ENCODE measurements around the gene STARD9.

STARD9 gene

DNA sequence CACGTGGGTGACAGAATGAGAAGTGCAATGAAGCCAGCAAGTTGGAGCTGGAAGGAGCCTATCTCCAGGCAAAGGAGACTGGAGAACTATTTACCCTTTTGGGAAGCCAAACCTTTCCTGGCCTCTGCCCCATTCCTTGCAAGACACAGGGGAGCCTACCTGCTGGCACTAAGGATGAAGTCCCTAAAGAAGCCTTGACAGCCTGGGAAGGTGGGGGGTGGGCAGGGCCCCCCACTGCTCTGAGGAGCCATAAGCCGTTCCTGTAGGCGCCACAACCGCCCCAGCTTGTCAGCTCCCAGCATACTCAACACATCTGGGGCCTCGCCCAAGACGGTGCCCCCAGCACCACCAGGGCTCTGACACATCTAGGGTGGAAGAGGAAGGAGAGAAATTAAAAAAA is 156.1 kb downstream of the STARD9 start:
- no peak for TF ChIP-seq YY1 (IDR thresholded peaks at IDR 0.05; ENCODE audit: low read depth)
- TF ChIP-seq CEBPB (IDR thresholded peaks at IDR 0.05), result no peak
- no peak for TF ChIP-seq TAF1 (IDR thresholded peaks at IDR 0.05; ENCODE audit: low read depth)
- TF ChIP-seq TCF12 (IDR thresholded peaks at IDR 0.05; ENCODE audit: low read depth), result no peak
- TF ChIP-seq TEAD4 (IDR thresholded peaks at IDR 0.05), result no peak
- TF ChIP-seq CREB1 (IDR thresholded peaks at IDR 0.05; ENCODE audit: low read depth), result no peak

DNA sequence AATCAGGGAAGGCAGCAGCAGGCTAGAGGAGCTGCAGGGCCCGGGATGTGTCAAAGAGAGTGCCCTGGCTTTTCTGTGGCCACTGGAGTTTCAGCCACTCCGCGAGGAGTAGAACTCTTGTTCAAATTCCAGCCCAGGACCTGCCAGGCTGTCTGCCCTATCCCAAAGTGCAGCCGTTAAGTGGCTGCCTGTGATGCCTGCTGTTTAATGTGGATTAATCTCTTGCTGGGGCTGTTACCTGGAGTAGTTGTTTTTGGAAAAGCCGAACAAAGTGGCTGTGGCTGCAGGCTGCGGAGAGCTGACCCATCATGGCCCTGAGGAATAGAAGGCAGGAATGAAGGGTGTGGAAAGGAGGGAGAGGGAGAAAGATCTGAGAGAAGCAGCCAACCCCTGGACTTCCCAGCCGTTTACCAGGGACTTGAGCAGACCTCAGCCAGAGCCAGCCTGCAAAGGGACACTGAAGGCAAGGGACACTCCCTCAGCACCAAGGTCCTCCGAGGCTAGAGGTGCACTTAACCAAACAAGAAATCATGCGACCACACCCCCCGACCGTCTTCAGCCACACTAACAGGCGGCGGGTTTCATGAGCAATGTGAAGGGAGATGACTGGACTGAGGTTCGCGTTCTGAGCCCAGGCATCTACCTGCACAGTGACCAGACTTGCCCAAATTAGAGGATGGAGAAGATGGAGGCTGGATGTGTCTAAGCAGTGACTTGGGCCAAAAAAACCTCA is 156.9 kb downstream of the STARD9 start:
- TF ChIP-seq RAD21 (IDR thresholded peaks at IDR 0.05; ENCODE audit: low read depth) (no peak), EGR1 (IDR thresholded peaks at IDR 0.05) (no peak), TCF12 (IDR thresholded peaks at IDR 0.05; ENCODE audit: low read depth) (no peak), FOXM1 (IDR thresholded peaks at IDR 0.05; ENCODE audit: borderline replicate concordance, low read depth) (no peak), NFIC (IDR thresholded peaks at IDR 0.05) (no peak), ZBTB7A (IDR thresholded peaks at IDR 0.05; ENCODE audit: low read depth) (no peak), EP300 (IDR thresholded peaks at IDR 0.05; ENCODE audit: borderline replicate concordance) (no peak), YY1 (IDR thresholded peaks at IDR 0.05; ENCODE audit: low read depth) (no peak)
- TF ChIP-seq, protein P1, sequence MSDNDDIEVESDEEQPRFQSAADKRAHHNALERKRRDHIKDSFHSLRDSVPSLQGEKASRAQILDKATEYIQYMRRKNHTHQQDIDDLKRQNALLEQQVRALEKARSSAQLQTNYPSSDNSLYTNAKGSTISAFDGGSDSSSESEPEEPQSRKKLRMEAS (IDR thresholded peaks at IDR 0.05), result no peak

DNA sequence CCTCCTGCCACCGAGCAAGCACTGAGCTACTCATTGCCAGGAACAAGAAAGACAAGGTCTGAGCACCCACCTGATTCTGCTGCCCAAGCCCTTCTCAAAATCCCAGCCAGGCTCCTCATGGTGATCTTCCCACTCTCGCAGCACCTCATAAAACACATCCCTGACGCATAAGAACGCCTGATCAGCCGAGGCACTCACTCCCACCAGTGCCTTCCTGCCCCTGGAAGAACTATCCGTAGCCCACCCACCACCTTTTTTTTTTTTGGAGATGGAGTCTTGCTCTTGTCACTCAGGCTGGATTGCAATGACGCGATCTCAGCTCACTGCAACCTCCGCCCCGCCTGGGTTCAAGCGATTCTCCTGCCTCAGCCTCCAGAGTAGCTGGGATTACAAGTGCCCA is 157.6 kb downstream of the STARD9 start:
- TF ChIP-seq, protein P1 (IDR thresholded peaks at IDR 0.05), result no peak
- no peak for TF ChIP-seq TEAD4 (IDR thresholded peaks at IDR 0.05)
- TF ChIP-seq, protein P2, sequence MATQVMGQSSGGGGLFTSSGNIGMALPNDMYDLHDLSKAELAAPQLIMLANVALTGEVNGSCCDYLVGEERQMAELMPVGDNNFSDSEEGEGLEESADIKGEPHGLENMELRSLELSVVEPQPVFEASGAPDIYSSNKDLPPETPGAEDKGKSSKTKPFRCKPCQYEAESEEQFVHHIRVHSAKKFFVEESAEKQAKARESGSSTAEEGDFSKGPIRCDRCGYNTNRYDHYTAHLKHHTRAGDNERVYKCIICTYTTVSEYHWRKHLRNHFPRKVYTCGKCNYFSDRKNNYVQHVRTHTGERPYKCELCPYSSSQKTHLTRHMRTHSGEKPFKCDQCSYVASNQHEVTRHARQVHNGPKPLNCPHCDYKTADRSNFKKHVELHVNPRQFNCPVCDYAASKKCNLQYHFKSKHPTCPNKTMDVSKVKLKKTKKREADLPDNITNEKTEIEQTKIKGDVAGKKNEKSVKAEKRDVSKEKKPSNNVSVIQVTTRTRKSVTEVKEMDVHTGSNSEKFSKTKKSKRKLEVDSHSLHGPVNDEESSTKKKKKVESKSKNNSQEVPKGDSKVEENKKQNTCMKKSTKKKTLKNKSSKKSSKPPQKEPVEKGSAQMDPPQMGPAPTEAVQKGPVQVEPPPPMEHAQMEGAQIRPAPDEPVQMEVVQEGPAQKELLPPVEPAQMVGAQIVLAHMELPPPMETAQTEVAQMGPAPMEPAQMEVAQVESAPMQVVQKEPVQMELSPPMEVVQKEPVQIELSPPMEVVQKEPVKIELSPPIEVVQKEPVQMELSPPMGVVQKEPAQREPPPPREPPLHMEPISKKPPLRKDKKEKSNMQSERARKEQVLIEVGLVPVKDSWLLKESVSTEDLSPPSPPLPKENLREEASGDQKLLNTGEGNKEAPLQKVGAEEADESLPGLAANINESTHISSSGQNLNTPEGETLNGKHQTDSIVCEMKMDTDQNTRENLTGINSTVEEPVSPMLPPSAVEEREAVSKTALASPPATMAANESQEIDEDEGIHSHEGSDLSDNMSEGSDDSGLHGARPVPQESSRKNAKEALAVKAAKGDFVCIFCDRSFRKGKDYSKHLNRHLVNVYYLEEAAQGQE (IDR thresholded peaks at IDR 0.05; ENCODE audit: low read depth), result no peak
- TF ChIP-seq EP300 (IDR thresholded peaks at IDR 0.05; ENCODE audit: borderline replicate concordance), result no peak
- no peak for TF ChIP-seq FOXM1 (IDR thresholded peaks at IDR 0.05; ENCODE audit: borderline replicate concordance, low read depth)
- TF ChIP-seq, protein P3, sequence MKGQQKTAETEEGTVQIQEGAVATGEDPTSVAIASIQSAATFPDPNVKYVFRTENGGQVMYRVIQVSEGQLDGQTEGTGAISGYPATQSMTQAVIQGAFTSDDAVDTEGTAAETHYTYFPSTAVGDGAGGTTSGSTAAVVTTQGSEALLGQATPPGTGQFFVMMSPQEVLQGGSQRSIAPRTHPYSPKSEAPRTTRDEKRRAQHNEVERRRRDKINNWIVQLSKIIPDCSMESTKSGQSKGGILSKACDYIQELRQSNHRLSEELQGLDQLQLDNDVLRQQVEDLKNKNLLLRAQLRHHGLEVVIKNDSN (IDR thresholded peaks at IDR 0.05), result no peak
- no peak for TF ChIP-seq YY1 (IDR thresholded peaks at IDR 0.05; ENCODE audit: low read depth)
- no peak for TF ChIP-seq RAD21 (IDR thresholded peaks at IDR 0.05; ENCODE audit: low read depth)
- no peak for TF ChIP-seq NFIC (IDR thresholded peaks at IDR 0.05)
- TF ChIP-seq TAF1 (IDR thresholded peaks at IDR 0.05; ENCODE audit: low read depth), result no peak
- TF ChIP-seq ZBTB7A (IDR thresholded peaks at IDR 0.05; ENCODE audit: low read depth), result no peak
- no peak for TF ChIP-seq TCF12 (IDR thresholded peaks at IDR 0.05; ENCODE audit: low read depth)
- TF ChIP-seq CEBPB (IDR thresholded peaks at IDR 0.05), result no peak
- no peak for TF ChIP-seq CREB1 (IDR thresholded peaks at IDR 0.05; ENCODE audit: low read depth)
- TF ChIP-seq EGR1 (IDR thresholded peaks at IDR 0.05), result no peak

DNA sequence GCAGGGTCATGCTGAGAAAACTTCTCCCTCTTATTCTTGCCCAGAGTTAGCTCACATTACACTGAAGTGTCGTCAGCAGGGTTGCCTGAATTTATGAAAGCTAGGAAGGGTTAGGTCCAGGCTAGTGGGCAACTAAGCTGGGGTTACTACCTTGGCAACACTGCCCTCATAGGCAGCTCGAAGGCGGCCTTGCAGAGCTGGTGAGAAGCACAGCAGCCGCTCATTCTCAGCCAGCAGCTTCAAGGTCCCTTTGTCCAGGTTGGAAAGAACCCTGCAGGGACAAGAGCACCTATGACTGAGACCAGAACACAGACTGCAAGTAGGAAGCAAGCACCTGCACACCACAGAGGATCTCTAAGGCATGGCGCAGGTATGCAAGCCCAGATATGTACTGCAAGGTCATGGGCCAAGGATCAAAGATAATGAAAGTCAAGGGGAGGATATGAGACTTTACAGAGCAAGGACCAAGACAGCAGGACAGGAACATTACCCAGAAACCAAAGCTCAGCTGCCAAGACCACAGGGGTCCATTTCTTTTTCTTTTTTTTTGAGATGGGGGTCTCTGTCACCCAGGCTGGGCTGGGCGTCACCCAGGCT is 158.8 kb downstream of the STARD9 start:
- TF ChIP-seq CREB1 (IDR thresholded peaks at IDR 0.05; ENCODE audit: low read depth) (no peak), ZBTB7A (IDR thresholded peaks at IDR 0.05; ENCODE audit: low read depth) (no peak), EP300 (IDR thresholded peaks at IDR 0.05; ENCODE audit: borderline replicate concordance) (no peak)
- TF ChIP-seq, protein P1 (IDR thresholded peaks at IDR 0.05), result no peak
- TF ChIP-seq, protein P2 (IDR thresholded peaks at IDR 0.05; ENCODE audit: low read depth), result no peak
- TF ChIP-seq, protein P3 (IDR thresholded peaks at IDR 0.05), result no peak

DNA sequence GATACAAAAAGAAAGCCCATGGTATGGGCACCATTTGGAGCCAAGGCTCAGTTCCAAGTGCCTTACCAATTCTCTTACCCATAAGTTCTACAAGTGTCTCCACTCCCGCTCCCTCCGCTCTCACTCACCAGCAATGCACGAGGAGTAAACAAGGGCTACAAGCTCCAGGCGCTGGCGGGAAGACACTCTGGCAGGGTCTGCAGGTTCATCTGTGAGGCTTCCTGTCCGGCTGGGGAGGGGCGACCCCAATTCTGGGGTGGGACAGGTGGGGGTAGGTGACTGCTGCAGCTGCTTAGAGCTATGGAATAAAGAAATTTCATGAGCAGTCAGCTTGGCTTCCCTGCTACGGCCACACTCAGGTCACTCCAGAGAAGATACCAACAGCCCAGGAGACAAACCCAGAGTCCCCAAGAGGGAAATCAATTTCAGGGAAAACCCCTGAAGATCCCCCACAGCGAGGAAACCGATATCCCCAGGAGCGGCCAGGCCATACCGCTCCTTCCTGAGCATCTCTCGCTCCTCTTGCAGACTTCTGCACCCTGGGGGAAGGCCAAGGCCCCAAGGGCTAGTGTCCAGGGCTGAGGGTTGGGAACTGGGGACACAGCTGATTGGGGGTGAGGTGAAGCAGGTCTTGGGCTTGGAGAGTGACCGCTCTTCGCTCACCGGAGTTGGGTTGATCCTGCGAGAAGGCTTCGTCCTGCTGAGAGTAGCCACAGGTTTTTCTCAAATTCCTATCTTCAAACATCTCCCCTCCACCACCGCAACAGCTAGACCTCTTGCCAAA is 160.2 kb downstream of the STARD9 start:
- TF ChIP-seq NFIC (IDR thresholded peaks at IDR 0.05), result no peak
- TF ChIP-seq EP300 (IDR thresholded peaks at IDR 0.05; ENCODE audit: borderline replicate concordance), result no peak
- no peak for TF ChIP-seq FOXM1 (IDR thresholded peaks at IDR 0.05; ENCODE audit: borderline replicate concordance, low read depth)
- TF ChIP-seq, protein P1 (IDR thresholded peaks at IDR 0.05), result no peak
- TF ChIP-seq TEAD4 (IDR thresholded peaks at IDR 0.05), result no peak
- no peak for TF ChIP-seq ZBTB7A (IDR thresholded peaks at IDR 0.05; ENCODE audit: low read depth)
- TF ChIP-seq TCF12 (IDR thresholded peaks at IDR 0.05; ENCODE audit: low read depth), result no peak
- TF ChIP-seq, protein P2 (IDR thresholded peaks at IDR 0.05; ENCODE audit: low read depth), result no peak
- TF ChIP-seq, protein P3 (IDR thresholded peaks at IDR 0.05), result no peak
- no peak for TF ChIP-seq CREB1 (IDR thresholded peaks at IDR 0.05; ENCODE audit: low read depth)
- no peak for TF ChIP-seq YY1 (IDR thresholded peaks at IDR 0.05; ENCODE audit: low read depth)
- TF ChIP-seq RAD21 (IDR thresholded peaks at IDR 0.05; ENCODE audit: low read depth), result no peak
- TF ChIP-seq TAF1 (IDR thresholded peaks at IDR 0.05; ENCODE audit: low read depth), result no peak
